ENCODE data around the gene SLC25A29. TPM values are rescaled to one million over a fixed set of nuclear protein-coding genes. Genes with fewer than 3 reads are reported as not detected.

Gene SLC25A29
- total RNA-seq, 6 experiments from 2014 or later, result 14.1 to 30.3 (median 18.2) TPM

- WGBS (ENCODE audit: insufficient coverage, low coverage, low lambda C conversion rate, missing lambda C conversion rate), result 80% methylated on average over 5 of the region's 9 CpGs
- Histone ChIP-seq H3K36me3 (no peaks in the 10 kb centered on the region), H3K27ac (no peak overlapping the region), H3K4me1 (no peaks in the 10 kb centered on the region), H3K4me3 (no peak overlapping the region), H3K9me3 (no peaks in the 10 kb centered on the region), H3K27me3 (no peaks in the 10 kb centered on the region)
- peak in 1 of 4 donors; percentile 35 for ATAC-seq
- DNase-seq, result peak in 2 of 3 donors; percentile 14 to 30
- intact Hi-C loops (cut with DNase I), result no loop called here
- no peak for TF ChIP-seq CTCF (IDR thresholded peaks at IDR 0.05)
- no peak for TF ChIP-seq POLR2A (IDR thresholded peaks at IDR 0.05)
These were observed 10.1 kb downstream of the SLC25A29 start for GRCh38 chr14:100296106-100296651.

GRCh38 chr14:100295376-100296105 is 10.7 kb downstream of the SLC25A29 start:
- ATAC-seq (no peak), DNase-seq (peak in 2 of 3 donors; percentile 16 to 37)
- intact Hi-C loops (cut with DNase I), result no loop called here
- Histone ChIP-seq H3K27ac (no peak overlapping the region), H3K36me3 (no peaks in the 10 kb centered on the region), H3K4me1 (no peaks in the 10 kb centered on the region), H3K4me3 (no peak overlapping the region), H3K27me3 (no peaks in the 10 kb centered on the region), H3K9me3 (no peaks in the 10 kb centered on the region)
- no peak for TF ChIP-seq POLR2A (IDR thresholded peaks at IDR 0.05)
- TF ChIP-seq CTCF (IDR thresholded peaks at IDR 0.05), result no peak
- WGBS (ENCODE audit: insufficient coverage, low coverage, low lambda C conversion rate, missing lambda C conversion rate), result 85% methylated on average over 6 of the region's 16 CpGs

- Histone ChIP-seq H3K27me3 (no peaks in the 10 kb centered on the region), H3K27ac (no peak overlapping the region), H3K4me3 (no peak overlapping the region), H3K36me3 (no peaks in the 10 kb centered on the region), H3K9me3 (no peaks in the 10 kb centered on the region), H3K4me1 (no peaks in the 10 kb centered on the region)
- 92% methylated on average over 2 of the region's 2 CpGs for WGBS (ENCODE audit: insufficient coverage, low coverage, low lambda C conversion rate, missing lambda C conversion rate)
- intact Hi-C loops (cut with DNase I), result no loop called here
- DNase-seq (peak in 1 of 3 donors; percentile 8), ATAC-seq (no peak)
- TF ChIP-seq POLR2A (IDR thresholded peaks at IDR 0.05), result no peak
- TF ChIP-seq CTCF (IDR thresholded peaks at IDR 0.05), result no peak
These were observed 11.3 kb downstream of the SLC25A29 start for GRCh38 chr14:100294963-100295330.

- Histone ChIP-seq H3K36me3 (no peaks in the 10 kb centered on the region), H3K27me3 (no peaks in the 10 kb centered on the region), H3K27ac (no peak overlapping the region), H3K4me3 (no peak overlapping the region), H3K4me1 (no peaks in the 10 kb centered on the region), H3K9me3 (no peaks in the 10 kb centered on the region)
- WGBS (ENCODE audit: insufficient coverage, low coverage, low lambda C conversion rate, missing lambda C conversion rate), result 73% methylated on average over 2 of the region's 12 CpGs
- DNase-seq (peak in 1 of 3 donors; percentile 25), ATAC-seq (no peak)
- TF ChIP-seq POLR2A (IDR thresholded peaks at IDR 0.05), result no peak
- TF ChIP-seq CTCF (IDR thresholded peaks at IDR 0.05), result no peak
- intact Hi-C loops (cut with DNase I), result no loop called here
These were observed 11.9 kb downstream of the SLC25A29 start for GRCh38 chr14:100294213-100294962.
